ENCODE results near the gene GNG12.

GNG12 gene

GRCh38 chr1:67745875-67746698 is 87.2 kb downstream of the GNG12 start:
- no peaks in the 10 kb centered on the region for H3K36me3 ChIP-seq (ENCODE audit: insufficient read depth, low read length)
- H2AFZ ChIP-seq (ENCODE audit: low read length) = no peak overlapping the region
- no peaks in the 10 kb centered on the region for H3K79me2 ChIP-seq (ENCODE audit: insufficient read depth, low read length)
- H3K9me3 ChIP-seq (ENCODE audit: insufficient read depth, low read depth, low read length) = no peaks in the 10 kb centered on the region
- H3K4me3 ChIP-seq (ENCODE audit: low read length, poor library complexity, severe bottlenecking) = no peak overlapping the region
- no peaks in the 10 kb centered on the region for H3K27me3 ChIP-seq (ENCODE audit: insufficient read depth, low read length, poor library complexity, severe bottlenecking)
- no peaks in the 10 kb centered on the region for H4K20me1 ChIP-seq (ENCODE audit: insufficient read depth, low read length, poor library complexity, severe bottlenecking)
- H3F3A ChIP-seq (ENCODE audit: low read depth) = no peaks in the 10 kb centered on the region
- TF ChIP-seq, protein P1, sequence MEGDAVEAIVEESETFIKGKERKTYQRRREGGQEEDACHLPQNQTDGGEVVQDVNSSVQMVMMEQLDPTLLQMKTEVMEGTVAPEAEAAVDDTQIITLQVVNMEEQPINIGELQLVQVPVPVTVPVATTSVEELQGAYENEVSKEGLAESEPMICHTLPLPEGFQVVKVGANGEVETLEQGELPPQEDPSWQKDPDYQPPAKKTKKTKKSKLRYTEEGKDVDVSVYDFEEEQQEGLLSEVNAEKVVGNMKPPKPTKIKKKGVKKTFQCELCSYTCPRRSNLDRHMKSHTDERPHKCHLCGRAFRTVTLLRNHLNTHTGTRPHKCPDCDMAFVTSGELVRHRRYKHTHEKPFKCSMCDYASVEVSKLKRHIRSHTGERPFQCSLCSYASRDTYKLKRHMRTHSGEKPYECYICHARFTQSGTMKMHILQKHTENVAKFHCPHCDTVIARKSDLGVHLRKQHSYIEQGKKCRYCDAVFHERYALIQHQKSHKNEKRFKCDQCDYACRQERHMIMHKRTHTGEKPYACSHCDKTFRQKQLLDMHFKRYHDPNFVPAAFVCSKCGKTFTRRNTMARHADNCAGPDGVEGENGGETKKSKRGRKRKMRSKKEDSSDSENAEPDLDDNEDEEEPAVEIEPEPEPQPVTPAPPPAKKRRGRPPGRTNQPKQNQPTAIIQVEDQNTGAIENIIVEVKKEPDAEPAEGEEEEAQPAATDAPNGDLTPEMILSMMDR (conservative IDR thresholded peaks at IDR 0.05; ENCODE audit: low read length) = no peak
- TF ChIP-seq EZH2phosphoT487 (IDR thresholded peaks at IDR 0.05; ENCODE audit: borderline replicate concordance) = no peak
- no peak overlapping the region for H3K9ac ChIP-seq (ENCODE audit: low read depth, low read length, poor library complexity, severe bottlenecking)
- no peak overlapping the region for H3K4me2 ChIP-seq (ENCODE audit: low read depth, low read length, poor library complexity, severe bottlenecking)
- peaks cover 5% of the 10 kb centered on the region for H3K4me1 ChIP-seq (ENCODE audit: insufficient read depth, low read length, poor library complexity, severe bottlenecking)
- no peaks in the 10 kb centered on the region for H3K9me2 ChIP-seq (replicated peaks; ENCODE audit: low read depth, low read length)

DNA sequence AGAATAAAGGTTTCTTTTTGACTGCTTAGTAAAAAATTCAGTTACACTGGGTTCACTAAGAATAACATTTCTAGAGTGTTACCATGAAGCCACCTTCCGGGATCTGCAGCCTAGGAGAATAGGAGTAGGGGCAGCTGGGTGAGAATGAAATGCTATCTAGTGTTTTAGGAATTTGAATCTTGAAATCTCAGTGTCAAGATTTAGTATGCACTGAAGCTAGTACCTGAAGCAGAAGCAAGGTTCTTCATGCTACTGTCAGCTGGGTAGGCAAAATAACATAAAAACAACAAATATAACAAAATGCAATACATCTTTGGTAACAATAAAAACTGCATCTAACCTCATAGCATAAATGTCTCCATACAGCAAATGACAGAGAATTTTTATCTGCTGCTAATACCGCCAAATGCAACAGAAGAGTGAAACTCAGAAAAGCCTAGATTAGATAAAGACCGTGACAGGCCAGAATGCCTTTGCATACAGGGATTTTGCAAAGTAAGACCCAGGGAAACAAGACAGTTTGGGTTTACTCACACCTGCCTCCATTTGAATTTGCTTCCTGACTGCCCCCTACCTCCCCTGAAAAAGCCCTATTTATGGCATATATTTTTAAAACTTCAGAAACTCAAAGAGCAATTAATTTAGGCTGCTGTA is 90.1 kb downstream of the GNG12 start:
- H3F3A ChIP-seq (ENCODE audit: low read depth) = no peaks in the 10 kb centered on the region
- H2AFZ ChIP-seq (ENCODE audit: low read length) = no peak overlapping the region
- TF ChIP-seq EZH2phosphoT487 (IDR thresholded peaks at IDR 0.05; ENCODE audit: borderline replicate concordance) = no peak
- TF ChIP-seq, protein P1 (conservative IDR thresholded peaks at IDR 0.05; ENCODE audit: low read length) = no peak
- no peak overlapping the region for H3K9ac ChIP-seq (ENCODE audit: low read depth, low read length, poor library complexity, severe bottlenecking)
- no peaks in the 10 kb centered on the region for H3K36me3 ChIP-seq (ENCODE audit: insufficient read depth, low read length)
- H3K9me3 ChIP-seq (ENCODE audit: insufficient read depth, low read depth, low read length) = no peaks in the 10 kb centered on the region
- H4K20me1 ChIP-seq (ENCODE audit: insufficient read depth, low read length, poor library complexity, severe bottlenecking) = no peaks in the 10 kb centered on the region
- H3K4me1 ChIP-seq (ENCODE audit: insufficient read depth, low read length, poor library complexity, severe bottlenecking) = peaks cover 5% of the 10 kb centered on the region
- H3K9me2 ChIP-seq (replicated peaks; ENCODE audit: low read depth, low read length) = no peaks in the 10 kb centered on the region
- H3K4me2 ChIP-seq (ENCODE audit: low read depth, low read length, poor library complexity, severe bottlenecking) = no peak overlapping the region
- no peaks in the 10 kb centered on the region for H3K79me2 ChIP-seq (ENCODE audit: insufficient read depth, low read length)
- no peak overlapping the region for H3K4me3 ChIP-seq (ENCODE audit: low read length, poor library complexity, severe bottlenecking)
- H3K27me3 ChIP-seq (ENCODE audit: insufficient read depth, low read length, poor library complexity, severe bottlenecking) = no peaks in the 10 kb centered on the region

DNA sequence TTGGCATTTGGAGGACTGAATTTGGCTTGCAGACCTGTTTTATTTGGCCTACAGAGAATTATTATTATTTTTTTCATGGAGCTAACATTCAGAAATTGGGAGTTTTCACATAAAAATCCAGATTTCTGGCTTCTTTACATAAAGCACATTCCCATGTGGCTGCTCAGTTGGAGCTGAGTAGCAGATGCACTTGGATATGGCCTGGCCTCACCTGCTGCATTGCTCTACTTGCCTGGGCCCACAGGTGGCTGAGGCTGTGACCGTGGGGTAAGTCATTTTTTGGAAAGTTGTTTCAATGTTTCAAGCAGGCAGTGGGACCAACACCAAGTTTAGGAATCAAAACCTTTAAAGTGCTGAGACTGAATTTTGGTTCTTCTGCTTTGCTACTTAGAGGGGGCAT is 91.5 kb downstream of the GNG12 start:
- Histone ChIP-seq H2AFZ (ENCODE audit: low read length) (no peak overlapping the region), H3K79me2 (ENCODE audit: insufficient read depth, low read length) (no peaks in the 10 kb centered on the region), H3K36me3 (ENCODE audit: insufficient read depth, low read length) (no peaks in the 10 kb centered on the region), H3K27me3 (ENCODE audit: insufficient read depth, low read length, poor library complexity, severe bottlenecking) (no peaks in the 10 kb centered on the region), H3K9ac (ENCODE audit: low read depth, low read length, poor library complexity, severe bottlenecking) (no peak overlapping the region), H3K4me1 (ENCODE audit: insufficient read depth, low read length, poor library complexity, severe bottlenecking) (peaks cover 5% of the 10 kb centered on the region), H3K4me2 (ENCODE audit: low read depth, low read length, poor library complexity, severe bottlenecking) (no peak overlapping the region), H4K20me1 (ENCODE audit: insufficient read depth, low read length, poor library complexity, severe bottlenecking) (no peaks in the 10 kb centered on the region), H3K9me2 (replicated peaks; ENCODE audit: low read depth, low read length) (no peaks in the 10 kb centered on the region), H3K4me3 (ENCODE audit: low read length, poor library complexity, severe bottlenecking) (no peak overlapping the region), H3F3A (ENCODE audit: low read depth) (no peaks in the 10 kb centered on the region), H3K9me3 (ENCODE audit: insufficient read depth, low read depth, low read length) (no peaks in the 10 kb centered on the region)
- TF ChIP-seq, protein P1 (conservative IDR thresholded peaks at IDR 0.05; ENCODE audit: low read length) = no peak
- no peak for TF ChIP-seq EZH2phosphoT487 (IDR thresholded peaks at IDR 0.05; ENCODE audit: borderline replicate concordance)
